HG03469 (cell line): ENCODE measurements around the gene ELOVL2.

ENCODE experiments used
- ATAC-seq: cut with Tn5 transposase; IDR thresholded peaks from one replicate; pipeline ENCODE4 v1.9.1; 2021; ENCODE audit warnings: mild to moderate bottlenecking, moderate library complexity, moderate number of reproducible peaks; ENCODE audit not compliant: unreplicated experiment

ELOVL2 gene

GRCh38 chr6:11062083-11062482 is 18.0 kb upstream of the ELOVL2 start:
- no peak for ATAC-seq

- ATAC-seq = no peak
Measured at GRCh38 chr6:11058406-11058805, 14.3 kb upstream of the ELOVL2 start.

- no peak for ATAC-seq
Measured at GRCh38 chr6:11056871-11057270, 12.8 kb upstream of the ELOVL2 start.

- ATAC-seq = no peak
Measured at GRCh38 chr6:11055127-11055627, 11.1 kb upstream of the ELOVL2 start.

- ATAC-seq = no peak
Measured at GRCh38 chr6:11054722-11055121, 10.6 kb upstream of the ELOVL2 start.

GRCh38 chr6:11053307-11053706 is 9.2 kb upstream of the ELOVL2 start:
- no peak for ATAC-seq

GRCh38 chr6:11050731-11051130 is 6.6 kb upstream of the ELOVL2 start:
- ATAC-seq = no peak

- no peak for ATAC-seq
Measured at GRCh38 chr6:11044712-11045167, 635 bp upstream of the ELOVL2 start.

GRCh38 chr6:11043378-11043960 is 636 bp downstream of the ELOVL2 start:
- ATAC-seq = no peak

- no peak for ATAC-seq
Measured at GRCh38 chr6:11042750-11043377, 1.2 kb downstream of the ELOVL2 start.

- no peak for ATAC-seq
Measured at GRCh38 chr6:11042025-11042749, 1.9 kb downstream of the ELOVL2 start.

- ATAC-seq = no peak
Measured at GRCh38 chr6:11040134-11040533, 4.0 kb downstream of the ELOVL2 start.

GRCh38 chr6:11039040-11039439 is 5.1 kb downstream of the ELOVL2 start:
- no peak for ATAC-seq

- ATAC-seq = no peak
Measured at GRCh38 chr6:11036977-11037430, 7.1 kb downstream of the ELOVL2 start.

- ATAC-seq = no peak
Measured at GRCh38 chr6:11036351-11036740, 7.8 kb downstream of the ELOVL2 start.

GRCh38 chr6:11035616-11036350 is 8.3 kb downstream of the ELOVL2 start:
- no peak for ATAC-seq

- ATAC-seq = no peak
Measured at GRCh38 chr6:11033825-11034224, 10.3 kb downstream of the ELOVL2 start.

- no peak for ATAC-seq
Measured at GRCh38 chr6:11030904-11031303, 13.2 kb downstream of the ELOVL2 start.

GRCh38 chr6:11028959-11029358 is 15.1 kb downstream of the ELOVL2 start:
- no peak for ATAC-seq

- ATAC-seq = no peak
Measured at GRCh38 chr6:11027565-11028110, 16.5 kb downstream of the ELOVL2 start.
